ENCODE measurements around the gene KLRB1. TPM values are rescaled to one million over a fixed set of nuclear protein-coding genes. Genes with fewer than 3 reads are reported as not detected.
"Not testable (repeated sequence)": the region's sequence is repeated elsewhere in the genome, so short reads cannot be mapped to it uniquely, and the experiment has no call there.

The KLRB1 gene
- polyA plus RNA-seq, 4 donors: 1.3 to 7.0 (median 4.9) TPM

GRCh38 chr12:9562841-9563453 lies 44.8 kb downstream of the KLRB1 start:
- not testable (repeated sequence) for DNase-seq (ENCODE audit: low read depth in 4 of 4, low spot score in 3 of 4)

- not testable (repeated sequence) for DNase-seq (ENCODE audit: low read depth in 4 of 4, low spot score in 3 of 4)
Measured at GRCh38 chr12:9545489-9545888, 62.2 kb downstream of the KLRB1 start.

Other genes starting within 250 kb of the KLRB1 start
- gene CLEC2D, start 61.8 kb upstream of the KLRB1 start, polyA plus RNA-seq (ENCODE audit: insufficient read length in 4 of 4): 10 to 100 TPM; 10.3 to 24.7 (median 16.0) TPM
- gene CLECL1, start 125.2 kb upstream of the KLRB1 start, polyA plus RNA-seq (ENCODE audit: insufficient read length in 4 of 4): under 1 TPM in 2 of 4 donors, not detected in 2; 0.41 to 0.74 TPM
- gene CD69, start 153.0 kb upstream of the KLRB1 start, polyA plus RNA-seq (ENCODE audit: insufficient read length in 4 of 4): 1 to 10 TPM; 1.4 to 8.8 (median 1.6) TPM
- gene KLRF1, start 219.6 kb upstream of the KLRB1 start, polyA plus RNA-seq (ENCODE audit: insufficient read length in 4 of 4): 1 to 10 TPM in 2 of 4 donors, under 1 TPM in 2; 0.42 to 1.3 (median 0.84) TPM

Data from left renal pelvis (tissue), 4 donors.